Measurements from ENCODE around the gene SKI. TPM values are rescaled to one million over a fixed set of nuclear protein-coding genes. Genes with fewer than 3 reads are reported as not detected.

Gene SKI
- total and polyA plus RNA-seq, 2 donors (not counting 1 experiment from before 2014, with no cell fraction given): 14.9 to 74.9 TPM

- ATAC-seq (ENCODE audit: low read depth) (no peak), DNase-seq (no peak)
- TF ChIP-seq, protein P1, sequence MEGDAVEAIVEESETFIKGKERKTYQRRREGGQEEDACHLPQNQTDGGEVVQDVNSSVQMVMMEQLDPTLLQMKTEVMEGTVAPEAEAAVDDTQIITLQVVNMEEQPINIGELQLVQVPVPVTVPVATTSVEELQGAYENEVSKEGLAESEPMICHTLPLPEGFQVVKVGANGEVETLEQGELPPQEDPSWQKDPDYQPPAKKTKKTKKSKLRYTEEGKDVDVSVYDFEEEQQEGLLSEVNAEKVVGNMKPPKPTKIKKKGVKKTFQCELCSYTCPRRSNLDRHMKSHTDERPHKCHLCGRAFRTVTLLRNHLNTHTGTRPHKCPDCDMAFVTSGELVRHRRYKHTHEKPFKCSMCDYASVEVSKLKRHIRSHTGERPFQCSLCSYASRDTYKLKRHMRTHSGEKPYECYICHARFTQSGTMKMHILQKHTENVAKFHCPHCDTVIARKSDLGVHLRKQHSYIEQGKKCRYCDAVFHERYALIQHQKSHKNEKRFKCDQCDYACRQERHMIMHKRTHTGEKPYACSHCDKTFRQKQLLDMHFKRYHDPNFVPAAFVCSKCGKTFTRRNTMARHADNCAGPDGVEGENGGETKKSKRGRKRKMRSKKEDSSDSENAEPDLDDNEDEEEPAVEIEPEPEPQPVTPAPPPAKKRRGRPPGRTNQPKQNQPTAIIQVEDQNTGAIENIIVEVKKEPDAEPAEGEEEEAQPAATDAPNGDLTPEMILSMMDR (IDR thresholded peaks at IDR 0.05): no peak
- TF ChIP-seq EZH2 (IDR thresholded peaks at IDR 0.05; ENCODE audit: borderline replicate concordance, insufficient read depth, low read depth, low read length, poor library complexity, severe bottlenecking): no peak
- H3K36me3 ChIP-seq (replicated peaks in 1 of 2; ENCODE audit: control extremely low read depth in 1 of 2, control insufficient read depth in 1 of 2, extremely low read depth in 1 of 2, insufficient read depth in 2 of 2, low read length in 1 of 2): peaks cover 0 to 10% of the 10 kb centered on the region in 2 experiments
- H3K27me3 ChIP-seq (replicated peaks in 1 of 4; ENCODE audit: control extremely low read depth in 1 of 4, control insufficient read depth in 3 of 4, insufficient read depth in 4 of 4, low read length in 3 of 4): no peaks in the 10 kb centered on the region
- H3K27ac ChIP-seq (ENCODE audit: low read length in 2 of 2): no peak overlapping the region
- WGBS (ENCODE audit: insufficient coverage): 97% methylated on average over 13 of the region's 16 CpGs
- H3K4me3 ChIP-seq (ENCODE audit: control extremely low read depth in 1 of 5, extremely low read depth in 1 of 5, insufficient read depth in 1 of 5, low read depth in 2 of 5, low read length in 4 of 5): no peak overlapping the region
- no peaks in the 10 kb centered on the region for H3K9me3 ChIP-seq (ENCODE audit: control extremely low read depth in 1 of 3, control insufficient read depth in 2 of 3, insufficient read depth in 1 of 3, low read length in 2 of 3)
- peaks cover 6 to 22% of the 10 kb centered on the region in 2 donors for H3K4me1 ChIP-seq (ENCODE audit: control insufficient read depth in 2 of 2, insufficient read depth in 2 of 2, low read length in 2 of 2)
- no peaks in the 10 kb centered on the region for H3K27me3 Mint-ChIP-seq
- H3K4me1 Mint-ChIP-seq: peaks cover 40% of the 10 kb centered on the region
- peak overlapping the region; percentile 37 for H3K27ac Mint-ChIP-seq
- intact Hi-C loops (cut with micrococcal nuclease): no loop called here
- H3K4me2 ChIP-seq (replicated peaks; ENCODE audit: low read depth, low read length, poor library complexity, severe bottlenecking): no peak overlapping the region
- no peak overlapping the region for H2AFZ ChIP-seq (ENCODE audit: insufficient read depth, low read depth, low read length, poor library complexity, severe bottlenecking)
- peaks cover 82% of the 10 kb centered on the region for H4K20me1 ChIP-seq (ENCODE audit: control insufficient read depth, insufficient read depth, low read length, poor library complexity, severe bottlenecking)
- no peak overlapping the region for H3K9ac ChIP-seq (ENCODE audit: low read length)
- peaks cover 100% of the 10 kb centered on the region for H3K79me2 ChIP-seq (ENCODE audit: control insufficient read depth, insufficient read depth, low read length)
- ChIA-PET CTCF (no interaction called here), POLR2A (no interaction called here)
- no peak overlapping the region for H3K4me3 Mint-ChIP-seq
- no peaks in the 10 kb centered on the region for H3K9me3 Mint-ChIP-seq (ENCODE audit: insufficient read depth)
These were observed 38.3 kb downstream of the SKI start for GRCh38 chr1:2266301-2266975.

DNA sequence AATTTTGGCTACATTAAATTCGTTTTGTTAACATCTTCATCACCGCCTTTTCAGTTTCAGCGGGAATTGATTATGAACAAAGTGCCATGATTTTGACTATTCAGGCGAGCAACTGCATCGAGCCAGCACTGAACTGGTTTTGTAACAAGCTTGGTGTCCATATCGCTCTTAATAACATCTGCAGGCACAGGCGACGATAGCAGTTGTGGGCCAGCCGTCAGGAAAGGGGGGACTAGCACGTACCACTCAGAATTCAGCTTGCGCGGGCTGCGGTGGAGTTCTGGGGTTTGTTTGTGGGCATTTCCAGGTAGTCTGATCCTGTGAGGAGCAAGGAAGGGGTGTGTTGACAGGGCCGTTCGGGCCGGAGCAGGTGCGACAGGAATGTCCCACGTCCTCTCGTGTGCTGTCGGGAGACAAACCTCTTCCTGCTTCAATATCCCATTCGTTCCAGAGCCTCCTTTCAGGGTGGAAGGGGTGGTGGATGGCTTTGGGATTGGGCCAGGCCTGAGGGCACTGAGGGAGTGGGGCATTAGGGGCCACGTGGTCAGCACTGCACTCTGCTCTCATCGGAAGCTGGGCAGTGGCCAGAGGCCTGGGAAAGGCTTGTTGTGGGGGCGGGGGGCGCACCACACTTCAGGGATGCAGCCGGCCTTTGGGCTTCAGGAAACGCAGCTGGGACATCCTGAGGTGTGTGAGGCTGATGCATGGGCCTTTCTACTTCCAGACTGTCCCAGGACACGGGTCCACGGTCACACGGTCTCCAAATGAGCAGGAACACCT is 39.1 kb downstream of the SKI start:
- ChIA-PET CTCF (no interaction called here), POLR2A (interaction anchor here (0.6 kb wide), 1 partner anchor 32 kb away, joined by 6 read pairs; no protein-coding TSS in a partner anchor)
- peaks cover 3 to 19% of the 10 kb centered on the region in 2 donors for H3K4me1 ChIP-seq (ENCODE audit: control insufficient read depth in 2 of 2, insufficient read depth in 2 of 2, low read length in 2 of 2)
- H3K9ac ChIP-seq (ENCODE audit: low read length): no peak overlapping the region
- intact Hi-C loops (cut with micrococcal nuclease): no loop called here
- peaks cover 82% of the 10 kb centered on the region for H4K20me1 ChIP-seq (ENCODE audit: control insufficient read depth, insufficient read depth, low read length, poor library complexity, severe bottlenecking)
- H3K79me2 ChIP-seq (ENCODE audit: control insufficient read depth, insufficient read depth, low read length): peaks cover 100% of the 10 kb centered on the region
- no peak for ATAC-seq (ENCODE audit: low read depth)
- H3K9me3 ChIP-seq (ENCODE audit: control extremely low read depth in 1 of 3, control insufficient read depth in 2 of 3, insufficient read depth in 1 of 3, low read length in 2 of 3): no peaks in the 10 kb centered on the region
- H3K4me3 ChIP-seq (ENCODE audit: control extremely low read depth in 1 of 5, extremely low read depth in 1 of 5, insufficient read depth in 1 of 5, low read depth in 2 of 5, low read length in 4 of 5): no peak overlapping the region
- H3K4me1 Mint-ChIP-seq: peaks cover 39% of the 10 kb centered on the region
- DNase-seq: no peak
- H3K27ac Mint-ChIP-seq: peak overlapping the region; percentile 26
- no peaks in the 10 kb centered on the region for H3K9me3 Mint-ChIP-seq (ENCODE audit: insufficient read depth)
- no peak overlapping the region for H3K4me2 ChIP-seq (replicated peaks; ENCODE audit: low read depth, low read length, poor library complexity, severe bottlenecking)
- H2AFZ ChIP-seq (ENCODE audit: insufficient read depth, low read depth, low read length, poor library complexity, severe bottlenecking): no peak overlapping the region
- no peak for TF ChIP-seq EZH2 (IDR thresholded peaks at IDR 0.05; ENCODE audit: borderline replicate concordance, insufficient read depth, low read depth, low read length, poor library complexity, severe bottlenecking)
- TF ChIP-seq, protein P1 (IDR thresholded peaks at IDR 0.05): no peak
- H3K4me3 Mint-ChIP-seq: no peak overlapping the region
- H3K27me3 Mint-ChIP-seq: no peaks in the 10 kb centered on the region
- no peaks in the 10 kb centered on the region for H3K27me3 ChIP-seq (replicated peaks in 1 of 4; ENCODE audit: control extremely low read depth in 1 of 4, control insufficient read depth in 3 of 4, insufficient read depth in 4 of 4, low read length in 3 of 4)
- H3K27ac ChIP-seq (ENCODE audit: low read length in 2 of 2): no peak overlapping the region
- H3K36me3 ChIP-seq (replicated peaks in 1 of 2; ENCODE audit: control extremely low read depth in 1 of 2, control insufficient read depth in 1 of 2, extremely low read depth in 1 of 2, insufficient read depth in 2 of 2, low read length in 1 of 2): peaks cover 0 to 10% of the 10 kb centered on the region in 2 experiments
- 97% methylated on average over 25 of the region's 30 CpGs for WGBS (ENCODE audit: insufficient coverage)

Measured in B cell (primary cell).